HEK293 (cell line): ENCODE data around the gene SIGMAR1.

Source experiments
- GLIS2 ChIP-seq: fragments of 450-650 bp; formaldehyde crosslinking; IDR thresholded peaks from 2 replicates; pipeline ENCODE4 v1.5.1; 2016; ENCODE audit warnings: missing biosample characterization, missing genetic modification characterization
- KLF1 ChIP-seq: fragments of 450-650 bp; formaldehyde crosslinking; IDR thresholded peaks from 2 replicates; pipeline ENCODE4 v1.5.1; 2016; ENCODE audit warnings: missing biosample characterization, missing genetic modification characterization
- ZBTB20 ChIP-seq: fragments of 450-650 bp; formaldehyde crosslinking; IDR thresholded peaks from 2 replicates; pipeline ENCODE4 v1.5.1; 2016; ENCODE audit warnings: missing biosample characterization, missing genetic modification characterization
- ZFP69B ChIP-seq: fragments of 450-650 bp; formaldehyde crosslinking; IDR thresholded peaks from 2 replicates; pipeline ENCODE4 v1.5.1; 2016; ENCODE audit warnings: missing biosample characterization, missing genetic modification characterization
- ZNF112 ChIP-seq: fragments of 450-650 bp; formaldehyde crosslinking; IDR thresholded peaks from 2 replicates; pipeline ENCODE4 v1.5.0; 2017; ENCODE audit warnings: missing biosample characterization, missing genetic modification characterization
- ZNF174 ChIP-seq: fragments of 450-650 bp; formaldehyde crosslinking; IDR thresholded peaks from 2 replicates; pipeline ENCODE4 v1.5.0; 2017; ENCODE audit warnings: missing biosample characterization, mild to moderate bottlenecking, missing genetic modification characterization
- ZNF175 ChIP-seq: fragments of 450-650 bp; formaldehyde crosslinking; IDR thresholded peaks from 2 replicates; pipeline ENCODE4 v1.5.1; 2016; ENCODE audit warnings: missing biosample characterization, missing genetic modification characterization
- ZNF239 ChIP-seq: fragments of 450-650 bp; formaldehyde crosslinking; IDR thresholded peaks from 2 replicates; pipeline ENCODE4 v1.5.1; 2016; ENCODE audit warnings: missing biosample characterization, missing genetic modification characterization
- ZNF248 ChIP-seq: fragments of 450-650 bp; formaldehyde crosslinking; IDR thresholded peaks from 2 replicates; pipeline ENCODE4 v1.5.1; 2017; ENCODE audit warnings: missing biosample characterization, missing genetic modification characterization
- ZNF266 ChIP-seq: fragments of 450-650 bp; formaldehyde crosslinking; IDR thresholded peaks from 2 replicates; pipeline ENCODE4 v1.5.1; 2016; ENCODE audit warnings: missing biosample characterization, missing genetic modification characterization, low read depth
- ZNF280C ChIP-seq: fragments of 450-650 bp; formaldehyde crosslinking; IDR thresholded peaks from 2 replicates; pipeline ENCODE4 v1.5.1; 2016; ENCODE audit warnings: missing biosample characterization, missing genetic modification characterization
- ZNF530 ChIP-seq: fragments of 450-650 bp; formaldehyde crosslinking; IDR thresholded peaks from 2 replicates; pipeline ENCODE4 v1.5.1; 2016; ENCODE audit warnings: low read depth, missing biosample characterization, missing genetic modification characterization
- ZNF549 ChIP-seq: fragments of 450-650 bp; IDR thresholded peaks from 2 replicates; pipeline ENCODE4 v1.5.1; 2018; ENCODE audit warnings: missing biosample characterization, missing genetic modification characterization, mild to moderate bottlenecking, inconsistent platforms, moderate library complexity
- ZNF596 ChIP-seq: fragments of 450-650 bp; IDR thresholded peaks from 2 replicates; pipeline ENCODE4 v1.5.0; 2018; ENCODE audit warnings: missing biosample characterization, mild to moderate bottlenecking, missing genetic modification characterization, moderate library complexity
- ZNF707 ChIP-seq: fragments of 450-650 bp; formaldehyde crosslinking; IDR thresholded peaks from 2 replicates; pipeline ENCODE4 v1.5.1; 2016; ENCODE audit warnings: missing biosample characterization, missing genetic modification characterization
- ZSCAN16 ChIP-seq: fragments of 450-650 bp; formaldehyde crosslinking; IDR thresholded peaks from 2 replicates; pipeline ENCODE4 v1.5.1; 2016; ENCODE audit warnings: missing biosample characterization, missing genetic modification characterization
- ZSCAN23 ChIP-seq: fragments of 450-650 bp; formaldehyde crosslinking; IDR thresholded peaks from 2 replicates; pipeline ENCODE4 v1.5.1; 2016; ENCODE audit warnings: missing biosample characterization, missing genetic modification characterization
- ZSCAN30 ChIP-seq: fragments of 450-650 bp; IDR thresholded peaks from 2 replicates; pipeline ENCODE4 v1.5.1; 2018; ENCODE audit warnings: missing biosample characterization, mild to moderate bottlenecking, missing genetic modification characterization, moderate library complexity
- TF ChIP-seq, protein P1 (sequence below): fragments of 450-650 bp; formaldehyde crosslinking; IDR thresholded peaks from 2 replicates; pipeline ENCODE4 v1.5.1; 2016; ENCODE audit warnings: missing biosample characterization, missing genetic modification characterization
- TF ChIP-seq, protein P2 (sequence below): fragments of 450-650 bp; formaldehyde crosslinking; IDR thresholded peaks from 2 replicates; pipeline ENCODE4 v1.5.1; 2016; ENCODE audit warnings: missing biosample characterization, missing genetic modification characterization, borderline replicate concordance
- TF ChIP-seq, protein P3 (sequence below): fragments of 450-650 bp; formaldehyde crosslinking; optimal IDR thresholded peaks from 2 replicates; pipeline ENCODE3; 2016; ENCODE audit warnings: missing biosample characterization, mild to moderate bottlenecking, missing genetic modification characterization
- TF ChIP-seq, protein P4 (sequence below): fragments of 450-650 bp; formaldehyde crosslinking; conservative IDR thresholded peaks from 2 replicates; pipeline ENCODE4 v1.5.1; 2016; ENCODE audit warnings: low read depth, missing biosample characterization, missing genetic modification characterization

Gene SIGMAR1

GRCh38 chr9:34637356-34638137 lies at the start of gene SIGMAR1 (continued):
- TF ChIP-seq, protein P1, sequence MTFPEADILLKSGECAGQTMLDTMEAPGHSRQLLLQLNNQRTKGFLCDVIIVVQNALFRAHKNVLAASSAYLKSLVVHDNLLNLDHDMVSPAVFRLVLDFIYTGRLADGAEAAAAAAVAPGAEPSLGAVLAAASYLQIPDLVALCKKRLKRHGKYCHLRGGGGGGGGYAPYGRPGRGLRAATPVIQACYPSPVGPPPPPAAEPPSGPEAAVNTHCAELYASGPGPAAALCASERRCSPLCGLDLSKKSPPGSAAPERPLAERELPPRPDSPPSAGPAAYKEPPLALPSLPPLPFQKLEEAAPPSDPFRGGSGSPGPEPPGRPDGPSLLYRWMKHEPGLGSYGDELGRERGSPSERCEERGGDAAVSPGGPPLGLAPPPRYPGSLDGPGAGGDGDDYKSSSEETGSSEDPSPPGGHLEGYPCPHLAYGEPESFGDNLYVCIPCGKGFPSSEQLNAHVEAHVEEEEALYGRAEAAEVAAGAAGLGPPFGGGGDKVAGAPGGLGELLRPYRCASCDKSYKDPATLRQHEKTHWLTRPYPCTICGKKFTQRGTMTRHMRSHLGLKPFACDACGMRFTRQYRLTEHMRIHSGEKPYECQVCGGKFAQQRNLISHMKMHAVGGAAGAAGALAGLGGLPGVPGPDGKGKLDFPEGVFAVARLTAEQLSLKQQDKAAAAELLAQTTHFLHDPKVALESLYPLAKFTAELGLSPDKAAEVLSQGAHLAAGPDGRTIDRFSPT = peak; percentile 88
- TF ChIP-seq ZSCAN16 (tag by site-specific recombination) (no peak), ZSCAN30 (peak; percentile 85), ZBTB20 (tag by site-specific recombination) (no peak), ZSCAN23 (tag by site-specific recombination) (no peak), ZNF174 (tag by site-specific recombination) (no peak), ZNF707 (tag by site-specific recombination) (no peak), KLF1 (tag by site-specific recombination) (peak; percentile 91), GLIS2 (tag by site-specific recombination) (peak; percentile 56; the same call in 1 of the 2 replicates), ZNF549 (tag by site-specific recombination) (no peak), ZNF280C (no peak), ZNF530 (no peak), ZNF248 (no peak), ZNF266 (tag by site-specific recombination) (no peak), ZFP69B (tag by site-specific recombination) (no peak), ZNF112 (tag by site-specific recombination) (no peak), ZNF239 (no peak), ZNF596 (tag by site-specific recombination) (0 out of 2 replicates have a peak, but pooled peaks have one; percentile 31), ZNF175 (tag by site-specific recombination) (no peak)
- TF ChIP-seq, protein P2, sequence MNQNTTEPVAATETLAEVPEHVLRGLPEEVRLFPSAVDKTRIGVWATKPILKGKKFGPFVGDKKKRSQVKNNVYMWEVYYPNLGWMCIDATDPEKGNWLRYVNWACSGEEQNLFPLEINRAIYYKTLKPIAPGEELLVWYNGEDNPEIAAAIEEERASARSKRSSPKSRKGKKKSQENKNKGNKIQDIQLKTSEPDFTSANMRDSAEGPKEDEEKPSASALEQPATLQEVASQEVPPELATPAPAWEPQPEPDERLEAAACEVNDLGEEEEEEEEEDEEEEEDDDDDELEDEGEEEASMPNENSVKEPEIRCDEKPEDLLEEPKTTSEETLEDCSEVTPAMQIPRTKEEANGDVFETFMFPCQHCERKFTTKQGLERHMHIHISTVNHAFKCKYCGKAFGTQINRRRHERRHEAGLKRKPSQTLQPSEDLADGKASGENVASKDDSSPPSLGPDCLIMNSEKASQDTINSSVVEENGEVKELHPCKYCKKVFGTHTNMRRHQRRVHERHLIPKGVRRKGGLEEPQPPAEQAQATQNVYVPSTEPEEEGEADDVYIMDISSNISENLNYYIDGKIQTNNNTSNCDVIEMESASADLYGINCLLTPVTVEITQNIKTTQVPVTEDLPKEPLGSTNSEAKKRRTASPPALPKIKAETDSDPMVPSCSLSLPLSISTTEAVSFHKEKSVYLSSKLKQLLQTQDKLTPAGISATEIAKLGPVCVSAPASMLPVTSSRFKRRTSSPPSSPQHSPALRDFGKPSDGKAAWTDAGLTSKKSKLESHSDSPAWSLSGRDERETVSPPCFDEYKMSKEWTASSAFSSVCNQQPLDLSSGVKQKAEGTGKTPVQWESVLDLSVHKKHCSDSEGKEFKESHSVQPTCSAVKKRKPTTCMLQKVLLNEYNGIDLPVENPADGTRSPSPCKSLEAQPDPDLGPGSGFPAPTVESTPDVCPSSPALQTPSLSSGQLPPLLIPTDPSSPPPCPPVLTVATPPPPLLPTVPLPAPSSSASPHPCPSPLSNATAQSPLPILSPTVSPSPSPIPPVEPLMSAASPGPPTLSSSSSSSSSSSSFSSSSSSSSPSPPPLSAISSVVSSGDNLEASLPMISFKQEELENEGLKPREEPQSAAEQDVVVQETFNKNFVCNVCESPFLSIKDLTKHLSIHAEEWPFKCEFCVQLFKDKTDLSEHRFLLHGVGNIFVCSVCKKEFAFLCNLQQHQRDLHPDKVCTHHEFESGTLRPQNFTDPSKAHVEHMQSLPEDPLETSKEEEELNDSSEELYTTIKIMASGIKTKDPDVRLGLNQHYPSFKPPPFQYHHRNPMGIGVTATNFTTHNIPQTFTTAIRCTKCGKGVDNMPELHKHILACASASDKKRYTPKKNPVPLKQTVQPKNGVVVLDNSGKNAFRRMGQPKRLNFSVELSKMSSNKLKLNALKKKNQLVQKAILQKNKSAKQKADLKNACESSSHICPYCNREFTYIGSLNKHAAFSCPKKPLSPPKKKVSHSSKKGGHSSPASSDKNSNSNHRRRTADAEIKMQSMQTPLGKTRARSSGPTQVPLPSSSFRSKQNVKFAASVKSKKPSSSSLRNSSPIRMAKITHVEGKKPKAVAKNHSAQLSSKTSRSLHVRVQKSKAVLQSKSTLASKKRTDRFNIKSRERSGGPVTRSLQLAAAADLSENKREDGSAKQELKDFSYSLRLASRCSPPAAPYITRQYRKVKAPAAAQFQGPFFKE (tag by site-specific recombination) = peak; percentile 78; the same call in 1 of the 2 replicates
- TF ChIP-seq, protein P3, sequence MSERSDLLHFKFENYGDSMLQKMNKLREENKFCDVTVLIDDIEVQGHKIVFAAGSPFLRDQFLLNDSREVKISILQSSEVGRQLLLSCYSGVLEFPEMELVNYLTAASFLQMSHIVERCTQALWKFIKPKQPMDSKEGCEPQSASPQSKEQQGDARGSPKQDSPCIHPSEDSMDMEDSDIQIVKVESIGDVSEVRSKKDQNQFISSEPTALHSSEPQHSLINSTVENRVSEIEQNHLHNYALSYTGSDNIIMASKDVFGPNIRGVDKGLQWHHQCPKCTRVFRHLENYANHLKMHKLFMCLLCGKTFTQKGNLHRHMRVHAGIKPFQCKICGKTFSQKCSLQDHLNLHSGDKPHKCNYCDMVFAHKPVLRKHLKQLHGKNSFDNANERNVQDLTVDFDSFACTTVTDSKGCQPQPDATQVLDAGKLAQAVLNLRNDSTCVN (tag by site-specific recombination) = peak; percentile 79
- TF ChIP-seq, protein P4, sequence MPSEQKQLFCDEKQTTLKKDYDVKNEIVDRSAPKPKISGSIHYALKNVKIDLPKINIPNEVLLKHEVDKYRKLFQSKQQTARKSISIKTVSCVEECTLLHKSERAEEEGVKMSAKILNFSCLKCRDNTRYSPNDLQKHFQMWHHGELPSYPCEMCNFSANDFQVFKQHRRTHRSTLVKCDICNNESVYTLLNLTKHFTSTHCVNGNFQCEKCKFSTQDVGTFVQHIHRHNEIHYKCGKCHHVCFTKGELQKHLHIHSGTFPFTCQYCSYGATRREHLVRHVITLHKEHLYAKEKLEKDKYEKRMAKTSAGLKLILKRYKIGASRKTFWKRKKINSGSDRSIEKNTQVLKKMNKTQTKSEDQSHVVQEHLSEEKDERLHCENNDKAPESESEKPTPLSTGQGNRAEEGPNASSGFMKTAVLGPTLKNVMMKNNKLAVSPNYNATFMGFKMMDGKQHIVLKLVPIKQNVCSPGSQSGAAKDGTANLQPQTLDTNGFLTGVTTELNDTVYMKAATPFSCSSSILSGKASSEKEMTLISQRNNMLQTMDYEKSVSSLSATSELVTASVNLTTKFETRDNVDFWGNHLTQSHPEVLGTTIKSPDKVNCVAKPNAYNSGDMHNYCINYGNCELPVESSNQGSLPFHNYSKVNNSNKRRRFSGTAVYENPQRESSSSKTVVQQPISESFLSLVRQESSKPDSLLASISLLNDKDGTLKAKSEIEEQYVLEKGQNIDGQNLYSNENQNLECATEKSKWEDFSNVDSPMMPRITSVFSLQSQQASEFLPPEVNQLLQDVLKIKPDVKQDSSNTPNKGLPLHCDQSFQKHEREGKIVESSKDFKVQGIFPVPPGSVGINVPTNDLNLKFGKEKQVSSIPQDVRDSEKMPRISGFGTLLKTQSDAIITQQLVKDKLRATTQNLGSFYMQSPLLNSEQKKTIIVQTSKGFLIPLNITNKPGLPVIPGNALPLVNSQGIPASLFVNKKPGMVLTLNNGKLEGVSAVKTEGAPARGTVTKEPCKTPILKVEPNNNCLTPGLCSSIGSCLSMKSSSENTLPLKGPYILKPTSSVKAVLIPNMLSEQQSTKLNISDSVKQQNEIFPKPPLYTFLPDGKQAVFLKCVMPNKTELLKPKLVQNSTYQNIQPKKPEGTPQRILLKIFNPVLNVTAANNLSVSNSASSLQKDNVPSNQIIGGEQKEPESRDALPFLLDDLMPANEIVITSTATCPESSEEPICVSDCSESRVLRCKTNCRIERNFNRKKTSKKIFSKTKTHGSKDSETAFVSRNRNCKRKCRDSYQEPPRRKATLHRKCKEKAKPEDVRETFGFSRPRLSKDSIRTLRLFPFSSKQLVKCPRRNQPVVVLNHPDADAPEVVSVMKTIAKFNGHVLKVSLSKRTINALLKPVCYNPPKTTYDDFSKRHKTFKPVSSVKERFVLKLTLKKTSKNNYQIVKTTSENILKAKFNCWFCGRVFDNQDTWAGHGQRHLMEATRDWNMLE = no peak
